ENCODE results near the gene CEP112.

Gene CEP112

GRCh38 chr17:65743308-65743655 lies 448.7 kb downstream of the CEP112 start:
- TF ChIP-seq CTCF (IDR thresholded peaks at IDR 0.05; ENCODE audit: low read depth, low read length) = no peak
- no peak for TF ChIP-seq POLR2A (IDR thresholded peaks at IDR 0.05; ENCODE audit: extremely low read depth, insufficient read length)
- TF ChIP-seq MAX (IDR thresholded peaks at IDR 0.05; ENCODE audit: low read depth, low read length) = no peak
- no peak for TF ChIP-seq MYC (IDR thresholded peaks at IDR 0.05; ENCODE audit: low read depth, low read length)
- no peak for DNase-seq (ENCODE audit: low read depth)
- no peak overlapping the region for H3K4me3 ChIP-seq (ENCODE audit: low read depth, low read length)

GRCh38 chr17:65742403-65743307 lies 449.3 kb downstream of the CEP112 start:
- TF ChIP-seq CTCF (IDR thresholded peaks at IDR 0.05; ENCODE audit: low read depth, low read length) = no peak
- TF ChIP-seq MAX (IDR thresholded peaks at IDR 0.05; ENCODE audit: low read depth, low read length) = no peak
- no peak for TF ChIP-seq POLR2A (IDR thresholded peaks at IDR 0.05; ENCODE audit: extremely low read depth, insufficient read length)
- no peak for TF ChIP-seq MYC (IDR thresholded peaks at IDR 0.05; ENCODE audit: low read depth, low read length)
- no peak for DNase-seq (ENCODE audit: low read depth)
- no peak overlapping the region for H3K4me3 ChIP-seq (ENCODE audit: low read depth, low read length)

- H3K4me3 ChIP-seq (ENCODE audit: low read depth, low read length) = no peak overlapping the region
- TF ChIP-seq MYC (IDR thresholded peaks at IDR 0.05; ENCODE audit: low read depth, low read length) = no peak
- TF ChIP-seq POLR2A (IDR thresholded peaks at IDR 0.05; ENCODE audit: extremely low read depth, insufficient read length) = no peak
- no peak for TF ChIP-seq CTCF (IDR thresholded peaks at IDR 0.05; ENCODE audit: low read depth, low read length)
- TF ChIP-seq MAX (IDR thresholded peaks at IDR 0.05; ENCODE audit: low read depth, low read length) = no peak
- no peak for DNase-seq (ENCODE audit: low read depth)
Observed at GRCh38 chr17:65741710-65742109, 450.2 kb downstream of the CEP112 start.

GRCh38 chr17:65739034-65739433 lies 452.9 kb downstream of the CEP112 start:
- DNase-seq (ENCODE audit: low read depth) = no peak
- no peak for TF ChIP-seq CTCF (IDR thresholded peaks at IDR 0.05; ENCODE audit: low read depth, low read length)
- no peak for TF ChIP-seq MAX (IDR thresholded peaks at IDR 0.05; ENCODE audit: low read depth, low read length)
- no peak for TF ChIP-seq MYC (IDR thresholded peaks at IDR 0.05; ENCODE audit: low read depth, low read length)
- TF ChIP-seq POLR2A (IDR thresholded peaks at IDR 0.05; ENCODE audit: extremely low read depth, insufficient read length) = no peak
- H3K4me3 ChIP-seq (ENCODE audit: low read depth, low read length) = no peak overlapping the region

- no peak for TF ChIP-seq MAX (IDR thresholded peaks at IDR 0.05; ENCODE audit: low read depth, low read length)
- TF ChIP-seq CTCF (IDR thresholded peaks at IDR 0.05; ENCODE audit: low read depth, low read length) = no peak
- no peak for TF ChIP-seq POLR2A (IDR thresholded peaks at IDR 0.05; ENCODE audit: extremely low read depth, insufficient read length)
- no peak for TF ChIP-seq MYC (IDR thresholded peaks at IDR 0.05; ENCODE audit: low read depth, low read length)
- H3K4me3 ChIP-seq (ENCODE audit: low read depth, low read length) = no peak overlapping the region
- no peak for DNase-seq (ENCODE audit: low read depth)
Observed at GRCh38 chr17:65737451-65737850, 454.5 kb downstream of the CEP112 start.

Data from NB4 (cell line).